HG02571 (cell line): ENCODE data around the gene GOLM1.

Experiments
- ATAC-seq: cut with Tn5 transposase; IDR thresholded peaks from one replicate; pipeline ENCODE4 v1.9.1; 2021; ENCODE audit warnings: mild to moderate bottlenecking, moderate library complexity; ENCODE audit not compliant: unreplicated experiment

GOLM1 gene

GRCh38 chr9:85994191-85994590 is 105.2 kb downstream of the GOLM1 start:
- no peak for ATAC-seq

GRCh38 chr9:85987236-85987635 is 112.1 kb downstream of the GOLM1 start:
- ATAC-seq, result no peak

GRCh38 chr9:85984457-85984856 is 114.9 kb downstream of the GOLM1 start:
- ATAC-seq, result no peak

- no peak for ATAC-seq
Measured at GRCh38 chr9:85981369-85981768, 118.0 kb downstream of the GOLM1 start.

GRCh38 chr9:85978496-85978895 is 120.9 kb downstream of the GOLM1 start:
- no peak for ATAC-seq
